OCI-LY7 (cell line): ENCODE data around the gene TNS3.

Experiments
- EZH2phosphoT487 ChIP-seq: fragments of 200-600 bp; sonication (generic); IDR thresholded peaks from 2 replicates; pipeline ENCODE4 v1.6.1; 2018; ENCODE audit warnings: low read depth, borderline replicate concordance, mild to moderate bottlenecking, mixed run types, antibody characterized with exemption, low read length, moderate library complexity, mixed read lengths
- TF ChIP-seq, protein P1 (sequence below): fragments of 200-600 bp; sonication (generic); conservative IDR thresholded peaks from 2 replicates; pipeline ENCODE4 v1.5.1; 2014; ENCODE audit warnings: mild to moderate bottlenecking, antibody characterized with exemption, low read length, moderate library complexity, mixed read lengths

DNA sequence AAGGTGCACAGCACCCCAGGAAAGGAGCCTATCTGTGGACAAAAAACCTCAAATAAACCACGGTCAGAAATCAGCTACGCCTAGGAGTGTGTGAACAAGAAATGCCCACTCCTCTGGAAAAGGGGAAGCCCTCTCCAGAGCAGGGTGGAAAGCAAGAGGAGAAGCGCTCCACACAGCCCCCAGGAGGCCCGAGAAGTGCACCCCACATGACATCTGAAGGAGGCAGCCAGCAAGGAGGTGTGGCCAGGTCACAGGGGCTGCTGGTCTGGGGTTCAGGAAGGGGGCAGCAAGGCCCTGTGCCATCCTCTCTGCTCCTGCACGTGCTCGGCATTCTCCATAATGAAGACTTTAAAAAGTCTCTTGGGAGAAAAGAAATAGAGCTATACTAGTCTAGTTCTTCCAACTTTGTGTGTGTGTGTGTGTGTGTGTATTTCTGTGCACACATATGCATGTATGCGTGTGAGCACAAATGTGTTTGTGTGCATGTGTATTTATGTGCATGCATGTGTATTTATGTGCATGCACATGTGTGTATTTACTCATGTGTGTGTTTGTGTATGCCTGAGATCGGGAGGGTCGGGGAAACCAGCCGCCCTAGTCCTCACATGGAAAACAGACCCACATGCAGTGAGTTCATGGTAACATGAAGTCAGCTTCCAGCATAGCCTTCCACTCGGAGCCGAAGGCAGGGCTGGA lies 76.5 kb downstream of the TNS3 start:
- TF ChIP-seq, protein P1, sequence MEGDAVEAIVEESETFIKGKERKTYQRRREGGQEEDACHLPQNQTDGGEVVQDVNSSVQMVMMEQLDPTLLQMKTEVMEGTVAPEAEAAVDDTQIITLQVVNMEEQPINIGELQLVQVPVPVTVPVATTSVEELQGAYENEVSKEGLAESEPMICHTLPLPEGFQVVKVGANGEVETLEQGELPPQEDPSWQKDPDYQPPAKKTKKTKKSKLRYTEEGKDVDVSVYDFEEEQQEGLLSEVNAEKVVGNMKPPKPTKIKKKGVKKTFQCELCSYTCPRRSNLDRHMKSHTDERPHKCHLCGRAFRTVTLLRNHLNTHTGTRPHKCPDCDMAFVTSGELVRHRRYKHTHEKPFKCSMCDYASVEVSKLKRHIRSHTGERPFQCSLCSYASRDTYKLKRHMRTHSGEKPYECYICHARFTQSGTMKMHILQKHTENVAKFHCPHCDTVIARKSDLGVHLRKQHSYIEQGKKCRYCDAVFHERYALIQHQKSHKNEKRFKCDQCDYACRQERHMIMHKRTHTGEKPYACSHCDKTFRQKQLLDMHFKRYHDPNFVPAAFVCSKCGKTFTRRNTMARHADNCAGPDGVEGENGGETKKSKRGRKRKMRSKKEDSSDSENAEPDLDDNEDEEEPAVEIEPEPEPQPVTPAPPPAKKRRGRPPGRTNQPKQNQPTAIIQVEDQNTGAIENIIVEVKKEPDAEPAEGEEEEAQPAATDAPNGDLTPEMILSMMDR, result no peak
- no peak for TF ChIP-seq EZH2phosphoT487
